ENCODE data around the gene DDR1.

Gene DDR1

DNA sequence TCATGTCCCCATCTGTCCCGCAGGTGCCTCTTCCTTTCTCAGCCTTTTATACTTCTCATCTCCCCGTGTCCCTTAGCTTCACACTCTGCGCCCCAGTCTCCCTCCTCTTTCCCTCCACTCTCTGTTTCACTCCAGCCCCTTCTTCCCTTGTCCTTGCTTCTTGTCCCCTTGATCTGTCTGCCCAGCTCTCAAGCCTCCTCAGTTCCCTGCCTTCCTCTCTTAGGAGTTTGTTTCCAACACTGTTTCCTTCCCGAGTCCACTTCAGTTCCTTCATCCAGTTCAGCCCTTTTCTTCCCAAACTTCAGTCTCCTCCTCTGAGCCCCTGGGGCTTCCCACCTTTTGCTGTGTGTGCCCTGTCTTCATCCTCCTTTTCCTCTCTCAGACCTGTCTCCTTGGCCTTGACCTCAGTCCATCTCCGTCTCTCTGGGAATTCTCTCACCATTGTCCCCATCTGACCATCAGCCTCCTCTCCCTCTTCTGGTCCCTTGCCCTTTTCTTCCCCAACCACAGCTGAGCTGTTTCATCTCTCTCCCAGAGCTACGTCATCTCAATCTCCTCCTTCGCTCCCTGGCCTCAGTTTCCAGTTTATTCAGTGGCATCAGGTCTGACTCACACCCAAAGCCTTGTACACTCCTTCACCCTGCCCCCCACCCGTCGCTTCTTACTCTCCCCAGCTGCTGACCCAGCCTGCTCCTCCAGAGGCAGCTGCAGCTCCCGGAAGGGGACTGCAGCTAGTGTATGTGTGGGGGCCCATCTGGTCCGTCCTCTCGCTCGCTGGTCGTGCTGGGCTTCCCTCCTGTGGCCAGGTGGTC is 2.7 kb upstream of the DDR1 start:
- DNase-seq, result no peak

GRCh38 chr6:30882204-30882758 is 2.0 kb upstream of the DDR1 start:
- DNase-seq, result no peak

DNA sequence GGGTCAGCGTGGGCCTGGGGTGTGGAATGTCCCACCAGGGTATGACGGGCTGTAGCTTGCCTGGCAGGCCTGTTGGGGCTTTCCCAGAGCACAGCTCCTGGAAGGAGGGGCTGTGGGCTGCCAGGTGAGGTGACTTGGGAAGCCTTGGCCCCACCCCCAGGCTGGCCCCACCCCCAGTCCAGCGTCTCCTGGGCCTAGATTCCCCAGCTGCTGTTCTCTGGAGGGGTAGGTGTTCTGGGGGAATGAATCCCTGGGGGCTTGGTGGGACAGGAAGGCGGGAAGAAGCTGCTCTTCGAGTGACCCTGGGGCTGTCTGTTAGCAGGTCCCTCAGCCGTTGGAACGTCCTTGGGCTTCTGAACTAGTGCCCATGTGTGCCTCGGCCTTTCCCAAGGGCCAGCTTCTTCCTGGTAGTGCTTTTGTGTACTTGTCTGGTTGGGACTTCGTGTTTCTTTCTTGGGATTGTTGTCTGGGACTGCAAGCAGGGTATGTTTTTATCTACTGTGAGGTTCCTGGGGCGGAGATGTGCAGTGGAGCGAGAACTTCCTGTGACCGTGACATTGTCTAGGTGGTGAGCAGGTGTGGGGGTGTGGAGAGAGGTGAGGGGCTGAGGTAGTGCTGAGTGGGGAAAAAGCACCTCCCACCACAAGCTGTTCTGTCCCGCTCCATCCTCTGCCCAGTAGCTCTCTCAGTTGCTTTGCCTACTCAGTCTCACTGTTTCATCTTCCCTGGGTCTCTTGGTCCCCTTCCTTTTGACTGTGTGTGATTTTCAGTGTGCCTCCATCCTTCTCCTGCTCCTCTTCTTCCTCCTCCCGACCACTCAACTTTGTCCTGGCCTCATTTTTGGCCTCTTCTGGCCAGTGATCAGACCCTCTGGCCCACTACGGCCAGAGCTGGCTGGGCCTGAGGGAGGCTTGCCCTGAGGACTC is 1.3 kb upstream of the DDR1 start:
- DNase-seq, result no peak

GRCh38 chr6:30884521-30885480 is 482 bp downstream of the DDR1 start:
- no peak for DNase-seq

GRCh38 chr6:30885481-30885998 is 1.2 kb downstream of the DDR1 start:
- DNase-seq, result no peak

- DNase-seq, result no peak
These were observed 1.9 kb downstream of the DDR1 start for GRCh38 chr6:30885999-30886896.

GRCh38 chr6:30886897-30887255 is 2.6 kb downstream of the DDR1 start:
- DNase-seq, result no peak

DNA sequence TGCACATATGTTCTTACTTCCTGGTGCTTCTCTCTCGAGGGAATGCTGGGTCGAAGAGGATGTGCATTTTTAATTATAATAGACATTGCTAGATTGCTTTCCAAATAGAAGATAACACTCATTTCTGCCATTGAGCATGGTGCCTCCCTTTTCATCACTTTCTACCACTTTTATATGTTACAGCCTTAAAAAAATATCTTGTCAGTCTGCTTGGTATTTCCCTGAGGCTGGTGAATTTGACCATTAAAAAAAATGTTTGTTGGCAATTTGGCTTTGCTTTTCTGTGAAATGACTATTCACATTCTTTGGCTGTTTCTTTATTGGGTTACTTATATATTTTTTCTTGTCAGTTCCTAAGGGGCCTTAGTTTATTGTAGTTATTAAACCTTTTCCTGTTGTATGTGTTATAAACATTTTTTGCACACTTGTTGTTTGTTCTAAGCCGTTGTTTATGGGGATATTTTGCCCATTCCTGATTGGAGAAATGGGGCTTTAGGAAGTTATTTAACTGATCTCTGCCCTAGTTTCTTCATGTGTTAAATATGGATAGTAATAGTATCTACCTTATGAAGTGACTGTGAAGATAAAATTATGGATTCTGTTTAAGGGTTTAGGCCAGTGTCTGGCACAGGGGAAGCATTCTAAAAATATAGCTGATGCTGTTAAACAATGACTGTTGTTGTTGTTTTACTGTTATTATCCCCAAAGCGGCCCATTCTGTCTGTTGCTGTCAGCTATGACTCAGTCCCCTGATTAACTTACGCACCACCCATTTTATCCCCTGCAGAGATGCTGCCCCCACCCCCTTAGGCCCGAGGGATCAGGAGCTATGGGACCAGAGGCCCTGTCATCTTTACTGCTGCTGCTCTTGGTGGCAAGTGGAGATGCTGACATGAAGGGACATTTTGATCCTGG is 3.8 kb downstream of the DDR1 start:
- DNase-seq, result no peak

- no peak for DNase-seq
These were observed 4.6 kb downstream of the DDR1 start for GRCh38 chr6:30888816-30889495.

DNA sequence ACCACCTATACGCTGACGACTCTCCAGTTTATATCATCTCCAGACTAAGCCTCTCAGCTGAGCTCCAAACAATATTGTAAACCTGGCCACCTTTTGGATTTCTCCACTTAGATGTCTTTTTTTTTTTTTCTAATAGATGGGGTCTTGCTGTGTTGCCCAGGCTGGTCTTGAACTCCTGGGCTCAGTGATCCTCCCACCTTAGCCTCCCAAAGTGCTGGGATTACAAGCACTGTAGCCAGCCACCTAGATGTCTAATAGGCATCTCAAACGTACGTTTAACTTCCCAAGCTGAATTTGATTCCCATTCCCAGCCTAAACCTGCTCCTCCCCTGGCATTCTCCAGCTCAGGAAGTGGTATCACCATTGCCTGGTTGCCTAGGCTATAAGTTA is 5.2 kb downstream of the DDR1 start:
- DNase-seq, result no peak

DNA sequence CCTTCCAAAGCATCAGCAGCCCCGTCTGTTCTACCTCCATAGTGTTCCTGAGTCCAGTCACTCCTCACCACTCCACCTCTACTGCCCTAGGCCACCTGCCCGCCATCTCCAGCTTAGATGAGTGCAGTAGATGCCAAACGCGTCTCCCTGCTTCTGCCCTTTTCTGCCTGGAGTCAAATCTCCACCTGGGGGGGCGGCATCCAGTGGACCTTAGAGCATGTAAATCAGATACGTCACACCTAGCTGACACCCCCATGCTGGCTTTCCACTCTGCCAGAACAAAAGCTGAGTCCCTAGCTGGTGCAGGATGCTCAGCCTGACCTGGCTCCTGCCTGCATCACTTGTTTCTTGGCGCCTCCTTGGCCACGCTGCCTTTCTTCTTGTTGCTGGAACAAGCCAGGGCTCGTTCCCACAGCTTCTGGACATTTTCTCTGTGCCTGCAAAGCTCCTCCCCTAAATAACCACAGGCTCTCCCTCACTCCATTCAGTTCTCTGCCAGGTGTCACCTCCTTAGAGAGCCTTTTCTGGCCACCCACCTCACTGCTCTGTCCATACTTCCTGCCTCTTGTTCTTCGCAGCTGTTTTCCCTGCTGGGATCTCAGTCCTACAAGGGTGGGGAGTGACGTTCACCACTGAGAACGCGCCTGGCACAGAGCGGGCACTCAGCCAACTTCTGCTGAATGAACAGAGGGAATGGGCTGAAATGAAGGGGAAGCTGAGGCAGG is 5.8 kb downstream of the DDR1 start:
- DNase-seq, result no peak

DNA sequence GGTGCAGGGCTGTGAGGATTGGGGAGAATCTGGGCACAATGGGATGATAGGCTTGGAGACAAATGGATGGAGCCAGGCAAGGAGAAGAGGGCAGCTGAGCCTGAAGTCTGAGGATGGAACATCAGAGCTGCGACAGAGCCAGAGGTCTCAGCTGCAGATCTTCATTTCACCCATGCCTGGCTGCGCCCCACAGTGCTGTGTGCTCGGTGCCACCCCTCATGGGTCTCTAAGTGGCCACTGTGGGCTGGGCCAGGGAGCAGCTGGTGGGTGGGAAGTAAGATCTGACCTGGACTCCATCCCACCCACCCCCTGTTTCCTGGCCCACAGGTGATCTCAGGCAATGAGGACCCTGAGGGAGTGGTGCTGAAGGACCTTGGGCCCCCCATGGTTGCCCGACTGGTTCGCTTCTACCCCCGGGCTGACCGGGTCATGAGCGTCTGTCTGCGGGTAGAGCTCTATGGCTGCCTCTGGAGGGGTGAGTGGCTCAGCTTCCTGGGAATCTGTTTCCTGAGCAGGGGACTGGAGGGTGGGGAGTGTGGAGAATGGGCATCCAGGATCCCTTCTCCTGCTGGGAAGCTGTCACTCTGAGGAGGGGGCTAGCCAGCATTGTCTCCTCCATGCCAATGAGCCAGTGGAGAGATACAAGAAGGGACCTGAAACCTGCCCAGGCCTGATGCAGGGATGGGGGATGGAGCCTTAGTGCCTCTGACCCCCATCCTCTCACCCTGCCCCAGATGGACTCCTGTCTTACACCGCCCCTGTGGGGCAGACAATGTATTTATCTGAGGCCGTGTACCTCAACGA is 6.5 kb downstream of the DDR1 start:
- DNase-seq, result no peak

DNA sequence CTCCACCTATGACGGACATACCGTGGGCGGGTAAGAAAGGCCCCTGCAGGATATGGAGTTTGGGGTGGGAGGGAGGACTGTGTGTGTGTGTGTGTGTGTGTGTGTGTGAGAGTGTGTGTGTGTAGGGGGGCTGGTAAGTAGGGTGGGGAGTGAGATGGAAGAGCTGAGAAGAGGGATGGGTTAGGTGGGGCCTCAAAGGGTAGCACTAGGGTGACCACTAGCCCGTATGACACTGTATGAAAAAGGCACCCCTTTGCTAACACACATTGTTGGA is 7.1 kb downstream of the DDR1 start:
- DNase-seq, result no peak

DNA sequence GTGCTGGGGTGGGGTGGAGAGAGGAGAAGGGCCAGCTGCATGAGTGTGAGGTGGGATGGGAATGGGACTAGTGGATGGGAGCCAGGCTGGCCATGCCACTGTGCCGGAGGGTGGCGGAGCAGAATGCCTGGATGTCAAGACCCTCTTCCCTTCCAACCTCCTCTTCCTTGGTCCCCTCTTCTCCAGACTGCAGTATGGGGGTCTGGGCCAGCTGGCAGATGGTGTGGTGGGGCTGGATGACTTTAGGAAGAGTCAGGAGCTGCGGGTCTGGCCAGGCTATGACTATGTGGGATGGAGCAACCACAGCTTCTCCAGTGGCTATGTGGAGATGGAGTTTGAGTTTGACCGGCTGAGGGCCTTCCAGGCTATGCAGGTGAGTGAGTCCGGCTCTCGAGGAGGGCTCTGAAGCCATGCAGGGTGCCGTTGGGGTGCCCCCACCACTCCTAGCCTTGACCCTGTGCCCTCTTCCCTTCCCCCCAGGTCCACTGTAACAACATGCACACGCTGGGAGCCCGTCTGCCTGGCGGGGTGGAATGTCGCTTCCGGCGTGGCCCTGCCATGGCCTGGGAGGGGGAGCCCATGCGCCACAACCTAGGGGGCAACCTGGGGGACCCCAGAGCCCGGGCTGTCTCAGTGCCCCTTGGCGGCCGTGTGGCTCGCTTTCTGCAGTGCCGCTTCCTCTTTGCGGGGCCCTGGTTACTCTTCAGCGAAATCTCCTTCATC is 7.7 kb downstream of the DDR1 start:
- no peak for DNase-seq

DNA sequence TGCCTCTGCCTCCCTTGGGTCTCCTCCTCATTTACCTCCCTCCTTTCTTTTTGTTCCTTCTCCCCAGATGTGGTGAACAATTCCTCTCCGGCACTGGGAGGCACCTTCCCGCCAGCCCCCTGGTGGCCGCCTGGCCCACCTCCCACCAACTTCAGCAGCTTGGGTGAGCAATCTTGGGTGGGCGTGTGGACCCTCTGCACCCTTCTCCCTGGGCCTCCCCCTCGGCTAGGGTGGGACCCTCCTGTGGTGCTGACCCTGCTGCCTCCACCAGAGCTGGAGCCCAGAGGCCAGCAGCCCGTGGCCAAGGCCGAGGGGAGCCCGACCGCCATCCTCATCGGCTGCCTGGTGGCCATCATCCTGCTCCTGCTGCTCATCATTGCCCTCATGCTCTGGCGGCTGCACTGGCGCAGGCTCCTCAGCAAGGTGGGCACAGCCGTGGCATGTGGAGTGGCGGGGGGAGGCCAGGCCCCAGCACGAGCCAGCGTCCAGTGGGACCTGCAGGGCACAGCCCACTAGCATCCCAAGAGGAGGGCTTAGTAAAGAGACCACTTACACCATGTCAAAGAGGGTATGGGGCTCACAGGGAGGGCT is 8.8 kb downstream of the DDR1 start:
- DNase-seq, result no peak

DNA sequence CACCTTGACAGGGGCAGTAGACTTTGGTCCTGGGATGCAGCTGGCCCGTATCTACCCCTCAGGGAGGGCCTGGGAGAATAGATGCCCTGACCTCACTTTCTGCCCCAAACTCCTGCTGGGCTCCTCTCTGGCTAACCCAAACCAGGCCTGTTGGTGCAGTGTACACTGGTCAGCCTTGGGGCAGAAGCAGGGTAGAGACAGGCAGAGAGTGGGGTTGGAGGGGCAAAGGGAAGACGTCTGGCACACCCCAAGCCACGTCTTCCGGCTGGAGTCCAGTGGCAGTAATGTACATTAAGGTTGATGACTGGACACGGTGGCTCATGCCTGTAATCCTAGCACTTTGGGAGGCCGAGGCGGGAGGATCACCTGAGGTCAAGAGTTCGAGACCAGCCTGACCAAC is 9.3 kb downstream of the DDR1 start:
- no peak for DNase-seq

- DNase-seq, result no peak
These were observed 10.1 kb downstream of the DDR1 start for GRCh38 chr6:30894381-30894780.

Measured in NCI-H1694 (cell line).